GM19043 (cell line): ENCODE results near the gene TEX14.
"Not testable (repeated sequence)": the region's sequence is repeated elsewhere in the genome, so short reads cannot be mapped to it uniquely, and the experiment has no call there.

ENCODE experiments used
- ATAC-seq: cut with Tn5 transposase; IDR thresholded peaks from one replicate; pipeline ENCODE4 v1.9.1; 2021; ENCODE audit warnings: low read depth; ENCODE audit not compliant: unreplicated experiment

TEX14 gene

GRCh38 chr17:58657962-58658803, 33.7 kb downstream of the TEX14 start:
- not testable (repeated sequence) for ATAC-seq

DNA sequence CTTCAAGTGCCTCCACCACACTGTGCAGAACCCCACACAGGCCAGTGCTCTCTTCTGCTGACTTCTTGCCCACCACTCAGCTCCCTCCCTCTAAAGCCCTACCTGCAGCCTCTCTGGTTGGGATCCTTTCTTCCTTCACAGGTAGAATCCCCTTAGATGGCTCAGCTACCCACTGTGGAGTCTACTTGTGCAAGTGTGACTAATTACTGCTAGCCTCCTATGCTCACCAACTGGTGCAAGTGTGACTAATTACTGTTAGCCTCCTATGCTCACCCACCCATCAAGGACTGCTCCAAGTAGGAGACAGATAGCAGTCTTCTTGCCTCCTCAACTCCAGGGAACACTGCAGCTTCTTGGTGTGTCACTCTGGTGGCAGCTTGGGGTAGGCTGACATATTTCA, 43.6 kb downstream of the TEX14 start:
- no peak for ATAC-seq

DNA sequence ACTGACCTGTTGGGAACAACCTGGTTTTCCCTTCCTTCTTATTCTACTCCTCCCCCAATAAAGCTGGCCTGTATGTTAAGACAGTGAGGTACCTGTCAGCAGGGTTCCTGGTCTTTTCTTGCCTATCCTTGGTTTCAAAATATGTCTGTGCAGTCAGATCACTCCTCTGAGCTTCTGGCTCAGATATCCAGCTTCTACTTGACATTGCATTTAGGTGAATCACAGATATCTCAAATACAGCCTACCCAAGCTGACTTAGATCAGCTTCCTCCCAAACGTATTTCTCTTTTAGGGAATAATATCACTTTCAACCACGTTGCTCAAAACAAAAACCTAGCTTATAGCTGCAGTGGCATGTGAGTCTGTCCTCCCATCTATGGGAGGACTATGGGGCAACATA, 48.7 kb downstream of the TEX14 start:
- ATAC-seq = no peak

GRCh38 chr17:58641887-58642311, 49.9 kb downstream of the TEX14 start:
- ATAC-seq = no peak

DNA sequence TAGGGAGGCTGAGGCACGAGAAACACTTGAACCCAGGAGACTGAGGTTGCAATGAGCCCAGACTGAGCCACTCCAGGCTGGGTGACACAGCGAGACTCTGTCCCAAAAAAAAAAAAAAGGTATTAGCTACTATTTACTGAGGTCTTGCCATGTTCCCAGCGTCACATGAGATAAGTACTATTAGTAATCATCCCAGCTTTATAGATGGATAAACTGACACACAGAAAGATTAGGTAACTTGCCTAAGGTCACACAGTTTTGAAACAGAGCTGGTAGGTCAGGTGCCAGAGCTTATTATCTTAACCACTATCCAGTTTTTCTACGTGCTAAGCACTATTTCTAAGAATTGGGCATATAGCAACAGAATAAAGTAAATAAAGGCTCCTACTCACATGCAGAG, 51.6 kb downstream of the TEX14 start:
- ATAC-seq = no peak

- no peak for ATAC-seq
Measured at GRCh38 chr17:58639681-58640080, 52.2 kb downstream of the TEX14 start.

DNA sequence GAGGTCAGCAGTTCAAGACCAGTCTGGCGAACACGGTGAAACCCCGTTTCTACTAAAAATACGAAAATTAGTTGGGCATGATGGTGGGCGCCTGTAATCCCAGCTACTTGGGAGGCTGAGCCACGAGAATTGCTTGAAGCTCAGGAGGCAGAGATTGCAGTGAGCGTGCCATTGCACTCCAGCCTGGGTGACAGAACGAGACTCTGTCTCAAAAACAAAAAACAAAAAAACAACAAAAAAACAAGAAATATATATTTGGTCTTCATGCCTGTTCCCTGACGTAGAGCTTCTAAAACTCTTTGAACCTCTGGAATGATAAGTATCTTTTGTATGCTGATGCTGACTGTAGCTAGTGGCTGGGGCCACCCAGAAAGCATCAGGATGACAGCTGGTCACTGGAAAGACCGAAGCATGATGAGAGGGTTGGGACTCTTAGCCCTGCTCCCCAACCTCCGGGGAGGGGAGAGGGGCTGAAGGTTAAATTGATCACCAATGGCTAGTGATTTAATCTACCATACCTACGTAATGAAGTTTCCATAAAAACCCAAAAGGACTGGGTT, 54.8 kb downstream of the TEX14 start:
- ATAC-seq = no peak

DNA sequence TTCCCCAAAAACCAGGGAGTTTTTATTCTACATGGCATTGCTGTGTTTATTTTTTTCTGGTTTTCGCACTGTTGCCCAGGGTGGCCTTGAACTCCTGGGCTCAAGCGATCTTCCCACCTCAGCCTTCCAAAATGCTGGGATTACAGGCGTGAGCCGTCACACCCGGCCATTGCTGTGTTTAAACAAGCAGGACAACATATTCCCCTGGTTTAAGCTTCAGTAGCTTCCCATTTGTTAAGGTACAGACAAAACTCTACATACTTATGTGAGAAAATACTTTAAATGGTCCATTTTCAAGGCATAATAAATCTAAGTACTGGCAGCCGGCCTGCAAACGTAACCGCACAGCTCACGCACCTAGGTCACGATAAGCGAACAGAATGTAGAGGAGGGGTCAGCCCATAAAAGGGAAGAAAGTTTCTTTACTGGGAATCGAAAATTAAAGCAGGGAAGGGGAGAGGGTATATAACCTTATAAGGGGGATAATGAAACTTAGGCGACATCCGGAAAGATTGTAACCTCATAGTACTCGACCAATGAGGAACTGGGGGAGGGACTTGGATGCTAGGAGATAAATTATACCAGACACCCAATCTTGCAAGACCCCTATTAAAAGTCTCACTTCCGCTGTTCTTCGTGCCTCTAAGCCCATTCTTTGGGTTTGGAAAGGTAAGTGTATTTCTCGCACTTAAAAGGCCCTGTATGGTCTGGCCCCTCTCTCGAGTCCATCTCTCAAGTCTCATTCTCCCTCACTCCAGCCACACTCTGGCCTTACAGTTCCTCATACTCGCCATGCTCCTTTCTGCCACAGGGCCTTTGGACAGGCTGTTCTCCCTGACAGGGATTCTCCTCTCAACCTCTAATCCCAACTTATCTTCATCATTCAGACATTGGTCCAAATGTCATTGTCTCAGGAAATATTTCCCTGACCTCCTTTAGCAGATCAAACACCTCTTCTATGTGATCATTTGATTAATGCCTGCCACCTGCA, 59.2 kb downstream of the TEX14 start:
- ATAC-seq = no peak

GRCh38 chr17:58631523-58632323, 60.1 kb downstream of the TEX14 start:
- ATAC-seq = peak; percentile 78

- ATAC-seq = no peak
Measured at GRCh38 chr17:58630883-58631522, 60.8 kb downstream of the TEX14 start.

DNA sequence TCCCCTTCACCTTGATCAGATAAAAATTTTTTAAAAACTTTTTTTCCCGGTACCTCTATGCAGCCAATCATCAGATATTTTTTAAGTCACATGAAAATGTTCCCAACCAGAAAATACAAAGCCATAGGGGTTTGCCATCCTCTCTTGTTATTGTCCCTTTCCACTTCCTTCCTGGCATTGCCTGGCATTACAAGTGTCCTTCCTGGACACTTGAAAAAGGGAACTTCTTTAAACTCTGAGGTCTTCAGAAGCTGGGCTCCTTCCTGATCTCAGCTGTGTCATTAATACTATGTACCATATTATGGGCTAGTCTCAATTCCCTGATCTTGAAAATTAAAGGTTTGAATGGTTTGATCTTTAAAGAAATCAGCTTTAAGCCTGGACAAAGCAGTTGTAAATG, 64.9 kb downstream of the TEX14 start:
- ATAC-seq = no peak

DNA sequence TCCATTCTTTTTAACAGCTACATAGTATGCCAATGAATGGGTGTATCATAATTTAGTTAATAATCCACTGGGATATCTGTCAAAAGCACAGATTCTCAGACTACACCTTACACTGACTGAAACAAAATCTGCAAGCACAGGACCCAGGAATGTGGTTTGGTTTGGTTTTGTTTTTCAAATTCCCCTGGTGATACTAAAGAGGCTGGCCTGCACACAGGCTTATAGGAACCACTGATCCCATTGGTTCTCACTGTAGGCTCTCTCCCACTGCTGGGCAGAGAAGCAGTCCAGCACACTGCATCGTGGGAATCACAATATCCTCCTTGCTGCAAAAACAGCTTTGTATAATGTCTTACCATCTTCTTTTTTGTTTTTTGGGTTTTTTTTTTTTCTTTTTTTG, 67.1 kb downstream of the TEX14 start:
- no peak for ATAC-seq

DNA sequence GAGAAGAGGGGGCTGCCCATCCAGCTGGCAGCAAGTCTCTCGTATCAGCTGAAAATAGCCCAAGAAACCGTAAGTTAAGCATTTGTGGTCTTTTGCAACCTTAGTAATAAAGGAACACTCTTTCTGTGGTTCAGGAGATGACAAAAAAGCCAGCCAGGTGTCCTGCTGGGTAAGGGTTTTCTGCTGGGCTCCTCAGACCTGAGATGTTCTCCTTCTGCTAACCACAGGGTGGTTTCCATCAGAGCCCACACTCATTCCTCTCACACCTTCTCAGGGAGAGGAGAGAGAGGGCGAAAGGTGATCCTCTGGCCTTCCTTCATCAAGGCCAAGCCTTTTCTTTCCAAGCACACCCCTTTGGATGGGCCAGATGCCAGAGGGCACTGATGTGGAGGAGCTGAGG, 70.7 kb downstream of the TEX14 start:
- ATAC-seq = peak; percentile 84

DNA sequence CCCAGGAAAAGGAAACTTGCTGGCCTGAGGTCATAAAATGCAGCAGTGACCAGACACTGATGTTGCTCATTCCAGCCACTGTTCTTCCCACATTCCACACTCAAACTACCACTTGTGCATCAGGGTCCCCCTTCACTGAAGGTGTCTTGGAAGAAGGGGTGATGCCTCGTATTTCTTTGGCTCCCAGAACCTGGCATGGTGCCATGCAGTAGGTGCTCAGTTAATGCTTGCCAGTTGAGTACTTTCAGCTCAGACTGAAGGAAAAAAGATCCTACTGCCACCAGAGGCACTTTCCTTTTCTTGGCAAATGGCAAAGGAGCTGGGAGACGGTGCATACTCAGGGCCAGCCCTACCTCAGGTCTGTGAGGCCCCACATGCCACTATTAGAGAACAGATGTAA, 73.5 kb downstream of the TEX14 start:
- ATAC-seq = no peak

DNA sequence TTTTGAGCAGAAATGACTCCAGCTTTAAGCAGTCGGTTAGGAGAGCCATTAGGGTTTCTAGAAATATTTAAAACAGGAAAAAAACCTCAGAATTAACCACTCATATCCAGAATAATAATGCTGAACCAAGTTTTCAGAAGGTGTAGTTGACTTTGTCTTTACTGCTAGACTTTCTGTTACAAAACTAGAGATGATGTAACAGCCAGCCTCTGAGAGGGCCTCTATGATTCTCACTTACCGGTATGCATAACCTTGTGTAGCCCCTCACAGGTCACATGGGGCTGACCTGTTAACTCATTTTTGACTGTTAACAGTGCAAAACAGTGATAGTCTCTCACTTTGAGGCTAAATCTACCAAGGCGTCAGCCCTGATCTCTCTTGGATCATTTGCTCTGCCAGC, 74.3 kb downstream of the TEX14 start:
- no peak for ATAC-seq

- peak; percentile 51 for ATAC-seq
Measured at GRCh38 chr17:58615768-58616659, 75.8 kb downstream of the TEX14 start.

DNA sequence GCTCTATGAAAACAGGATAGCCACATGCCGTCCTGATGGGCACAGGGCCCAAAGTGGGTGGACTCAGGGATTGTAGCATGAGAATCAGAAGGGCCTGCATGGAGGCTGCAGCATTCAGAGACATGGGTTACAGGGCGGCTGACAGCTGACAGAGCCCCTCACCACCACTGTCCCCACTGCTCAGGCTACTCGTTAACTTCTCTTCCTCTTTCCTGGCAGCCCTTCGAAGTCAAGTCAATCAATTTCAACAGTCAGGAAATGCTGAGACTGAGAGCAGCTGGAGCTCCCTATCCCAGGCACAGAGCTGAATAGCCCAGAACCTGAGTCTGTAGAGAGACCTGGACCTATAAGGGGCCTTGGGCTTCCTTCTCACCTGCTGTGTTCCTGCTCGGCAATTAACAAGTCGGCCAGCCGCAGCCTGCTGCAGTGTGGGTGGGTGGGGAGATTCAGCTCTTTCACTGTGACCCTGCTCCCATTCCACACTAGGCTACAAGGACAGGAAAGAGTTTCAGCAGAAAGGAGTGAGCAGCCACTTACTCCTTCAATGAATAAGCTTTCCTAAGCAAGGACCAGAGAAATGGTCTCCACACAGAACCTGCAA, 76.9 kb downstream of the TEX14 start:
- ATAC-seq = no peak

GRCh38 chr17:58611331-58611730, 80.5 kb downstream of the TEX14 start:
- ATAC-seq = no peak
